ENCODE results near the gene SLC25A13. TPM values are rescaled to one million over a fixed set of nuclear protein-coding genes. Genes with fewer than 3 reads are reported as not detected.
"Not testable (repeated sequence)": the region's sequence is repeated elsewhere in the genome, so short reads cannot be mapped to it uniquely, and the experiment has no call there.

SLC25A13 gene, protein sequence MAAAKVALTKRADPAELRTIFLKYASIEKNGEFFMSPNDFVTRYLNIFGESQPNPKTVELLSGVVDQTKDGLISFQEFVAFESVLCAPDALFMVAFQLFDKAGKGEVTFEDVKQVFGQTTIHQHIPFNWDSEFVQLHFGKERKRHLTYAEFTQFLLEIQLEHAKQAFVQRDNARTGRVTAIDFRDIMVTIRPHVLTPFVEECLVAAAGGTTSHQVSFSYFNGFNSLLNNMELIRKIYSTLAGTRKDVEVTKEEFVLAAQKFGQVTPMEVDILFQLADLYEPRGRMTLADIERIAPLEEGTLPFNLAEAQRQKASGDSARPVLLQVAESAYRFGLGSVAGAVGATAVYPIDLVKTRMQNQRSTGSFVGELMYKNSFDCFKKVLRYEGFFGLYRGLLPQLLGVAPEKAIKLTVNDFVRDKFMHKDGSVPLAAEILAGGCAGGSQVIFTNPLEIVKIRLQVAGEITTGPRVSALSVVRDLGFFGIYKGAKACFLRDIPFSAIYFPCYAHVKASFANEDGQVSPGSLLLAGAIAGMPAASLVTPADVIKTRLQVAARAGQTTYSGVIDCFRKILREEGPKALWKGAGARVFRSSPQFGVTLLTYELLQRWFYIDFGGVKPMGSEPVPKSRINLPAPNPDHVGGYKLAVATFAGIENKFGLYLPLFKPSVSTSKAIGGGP
- total RNA-seq: 21.9 TPM

DNA sequence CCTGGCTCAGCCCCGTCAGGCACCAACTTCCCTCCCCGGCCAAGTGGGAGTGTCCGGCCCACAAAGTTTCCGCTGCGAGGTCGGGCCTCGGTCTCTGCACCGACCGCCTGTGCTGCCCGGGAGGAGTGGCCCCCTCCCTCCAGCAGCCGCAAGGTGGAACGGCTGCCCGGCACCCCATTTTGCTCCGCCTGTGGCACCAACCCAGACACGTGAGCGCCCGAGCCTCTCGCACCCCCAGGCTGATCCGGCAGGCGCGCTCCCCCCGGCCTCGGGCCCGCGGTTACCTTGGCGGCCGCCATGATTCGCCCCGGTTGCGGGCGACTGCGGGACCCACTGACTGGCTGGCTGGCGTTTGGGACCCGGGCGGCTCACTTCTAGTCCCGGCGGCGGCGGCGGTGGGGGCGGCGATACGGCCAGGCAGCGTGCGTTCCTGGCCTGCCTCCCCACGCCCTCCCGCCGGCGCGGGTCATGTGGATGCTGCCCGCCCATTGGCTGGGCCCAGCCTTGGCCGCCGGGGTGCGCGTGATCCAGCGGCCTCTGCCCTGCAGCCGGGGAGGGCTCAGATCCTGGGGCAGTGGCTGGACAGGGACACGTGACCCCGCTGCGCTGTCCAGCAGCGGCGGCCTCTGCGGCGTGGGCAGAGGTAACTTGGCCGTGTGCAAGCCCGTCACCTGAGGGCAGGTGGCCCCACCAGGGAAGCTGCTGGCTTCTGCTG is at the start of gene SLC25A13:
SLC25A13 (minus strand) TSS at position 441 of the 715 bp plus-strand sequence; CDS start at position 299, 142 bp downstream.
- peak within 1 kb of the TSS; percentile 89 to 95 (median 94) for H3K9ac ChIP-seq (ENCODE audit: low read depth in 1 of 3, low read length in 3 of 3)
- no peaks in the 10 kb centered on the region for H3K36me3 ChIP-seq (ENCODE audit: control insufficient read depth in 3 of 3, insufficient read depth in 3 of 3, low read length in 3 of 3)
- no peaks in the 10 kb centered on the region for H3K27me3 ChIP-seq (ENCODE audit: control insufficient read depth in 3 of 3, insufficient read depth in 3 of 3, low read length in 3 of 3)
- peaks cover 17 to 27% (median 20%) of the 10 kb centered on the region in 3 donors for H3K4me1 ChIP-seq (ENCODE audit: control insufficient read depth in 3 of 3, insufficient read depth in 3 of 3, low read length in 3 of 3)
- peak within 1 kb of the TSS; percentile 84 to 88 (median 85) for H3K4me3 ChIP-seq (ENCODE audit: low read length in 3 of 3)
- no peaks in the 10 kb centered on the region for H3K9me3 ChIP-seq (ENCODE audit: control insufficient read depth in 3 of 3, low read length in 3 of 3)
- H3K27ac ChIP-seq (ENCODE audit: low read depth, low read length): peak within 1 kb of the TSS; percentile 97

DNA sequence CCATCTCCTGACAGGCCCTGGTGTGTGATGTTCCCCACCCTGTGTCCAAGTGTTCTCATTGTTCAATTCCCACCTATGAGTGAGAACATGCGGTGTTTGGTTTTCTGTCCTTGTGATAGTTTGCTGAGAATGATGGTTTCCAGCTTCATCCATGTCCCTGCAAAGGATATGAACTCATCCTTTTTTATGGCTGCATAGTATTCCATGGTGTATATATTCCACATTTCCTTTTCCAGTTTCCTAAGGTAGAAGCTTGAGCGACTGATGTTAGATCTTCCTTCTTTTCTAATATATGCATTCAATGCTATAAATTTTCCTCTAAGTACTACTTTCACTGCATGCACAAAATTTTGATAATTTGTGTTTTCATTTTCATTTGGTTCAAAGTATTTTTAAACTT is 44.0 kb upstream of the SLC25A13 start:
- not testable (repeated sequence) for H3K4me3 ChIP-seq (ENCODE audit: low read length in 3 of 3); H3K9ac ChIP-seq (ENCODE audit: low read depth in 1 of 3, low read length in 3 of 3); H3K36me3 ChIP-seq (ENCODE audit: control insufficient read depth in 3 of 3, insufficient read depth in 3 of 3, low read length in 3 of 3); H3K27ac ChIP-seq (ENCODE audit: low read depth, low read length); H3K9me3 ChIP-seq (ENCODE audit: control insufficient read depth in 3 of 3, low read length in 3 of 3); H3K27me3 ChIP-seq (ENCODE audit: control insufficient read depth in 3 of 3, insufficient read depth in 3 of 3, low read length in 3 of 3); H3K4me1 ChIP-seq (ENCODE audit: control insufficient read depth in 3 of 3, insufficient read depth in 3 of 3, low read length in 3 of 3)

DNA sequence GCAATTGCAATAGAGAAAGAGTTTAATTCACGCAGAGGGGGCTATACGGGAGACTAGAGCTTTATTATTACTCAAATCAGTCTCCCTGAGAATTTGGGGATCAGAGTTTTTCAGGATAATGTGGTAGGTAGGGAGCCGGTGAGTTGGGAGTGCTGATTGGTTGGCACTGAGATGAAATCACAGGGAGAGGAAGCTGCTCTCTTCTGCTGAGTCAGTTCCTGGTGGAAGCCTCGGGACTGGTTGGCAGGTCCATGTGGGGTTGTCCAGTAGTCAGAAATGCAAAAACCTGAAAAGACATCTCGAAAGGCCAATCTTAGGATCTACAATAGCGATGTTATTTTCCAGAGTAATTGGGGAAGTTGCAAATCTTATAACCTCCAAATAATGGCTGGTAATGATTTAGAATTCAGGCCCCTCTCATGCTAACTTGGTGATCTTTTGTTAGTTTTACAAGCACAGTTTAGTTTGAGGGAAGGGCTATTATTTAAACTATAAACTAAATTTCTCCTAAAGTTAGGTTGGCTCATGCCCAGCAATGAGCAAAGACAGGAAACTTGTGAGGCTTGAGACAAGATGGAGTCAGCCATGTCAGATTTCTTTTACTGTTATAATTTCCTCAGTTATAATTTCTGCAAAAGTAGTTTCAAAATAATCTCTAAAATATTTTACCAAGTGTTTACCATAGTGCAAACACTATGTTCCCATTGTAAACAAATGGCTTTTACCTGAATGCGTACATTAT is 39.4 kb upstream of the SLC25A13 start:
- H3K9ac ChIP-seq (ENCODE audit: low read depth in 1 of 3, low read length in 3 of 3): no peak overlapping the region
- no peaks in the 10 kb centered on the region for H3K9me3 ChIP-seq (ENCODE audit: control insufficient read depth in 3 of 3, low read length in 3 of 3)
- no peaks in the 10 kb centered on the region for H3K4me1 ChIP-seq (ENCODE audit: control insufficient read depth in 3 of 3, insufficient read depth in 3 of 3, low read length in 3 of 3)
- no peaks in the 10 kb centered on the region for H3K27me3 ChIP-seq (ENCODE audit: control insufficient read depth in 3 of 3, insufficient read depth in 3 of 3, low read length in 3 of 3)
- H3K27ac ChIP-seq (ENCODE audit: low read depth, low read length): no peak overlapping the region
- no peak overlapping the region for H3K4me3 ChIP-seq (ENCODE audit: low read length in 3 of 3)
- no peaks in the 10 kb centered on the region for H3K36me3 ChIP-seq (ENCODE audit: control insufficient read depth in 3 of 3, insufficient read depth in 3 of 3, low read length in 3 of 3)

DNA sequence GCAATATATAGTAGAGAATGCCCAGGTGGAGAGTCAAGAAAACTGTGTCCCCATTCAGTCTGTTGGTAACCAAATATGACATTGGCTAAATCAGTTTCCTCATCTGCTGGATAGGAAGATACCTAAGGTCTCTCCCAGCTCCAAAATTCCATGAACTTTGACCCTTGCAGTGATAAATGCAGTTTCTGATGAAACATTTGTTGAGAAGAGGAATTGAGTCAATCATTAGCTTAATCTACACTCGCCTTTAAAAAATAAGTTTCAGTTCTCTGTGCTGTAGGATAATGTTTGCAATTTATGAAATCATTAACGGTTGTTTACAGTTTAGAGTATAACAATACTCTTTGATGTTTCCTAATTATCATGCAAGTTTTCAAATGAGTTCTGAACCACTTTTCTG is 38.0 kb upstream of the SLC25A13 start:
- Histone ChIP-seq H3K27ac (ENCODE audit: low read depth, low read length) (no peak overlapping the region), H3K9ac (ENCODE audit: low read depth in 1 of 3, low read length in 3 of 3) (no peak overlapping the region), H3K4me3 (ENCODE audit: low read length in 3 of 3) (no peak overlapping the region), H3K9me3 (ENCODE audit: control insufficient read depth in 3 of 3, low read length in 3 of 3) (no peaks in the 10 kb centered on the region), H3K27me3 (ENCODE audit: control insufficient read depth in 3 of 3, insufficient read depth in 3 of 3, low read length in 3 of 3) (no peaks in the 10 kb centered on the region), H3K4me1 (ENCODE audit: control insufficient read depth in 3 of 3, insufficient read depth in 3 of 3, low read length in 3 of 3) (no peaks in the 10 kb centered on the region), H3K36me3 (ENCODE audit: control insufficient read depth in 3 of 3, insufficient read depth in 3 of 3, low read length in 3 of 3) (no peaks in the 10 kb centered on the region)

DNA sequence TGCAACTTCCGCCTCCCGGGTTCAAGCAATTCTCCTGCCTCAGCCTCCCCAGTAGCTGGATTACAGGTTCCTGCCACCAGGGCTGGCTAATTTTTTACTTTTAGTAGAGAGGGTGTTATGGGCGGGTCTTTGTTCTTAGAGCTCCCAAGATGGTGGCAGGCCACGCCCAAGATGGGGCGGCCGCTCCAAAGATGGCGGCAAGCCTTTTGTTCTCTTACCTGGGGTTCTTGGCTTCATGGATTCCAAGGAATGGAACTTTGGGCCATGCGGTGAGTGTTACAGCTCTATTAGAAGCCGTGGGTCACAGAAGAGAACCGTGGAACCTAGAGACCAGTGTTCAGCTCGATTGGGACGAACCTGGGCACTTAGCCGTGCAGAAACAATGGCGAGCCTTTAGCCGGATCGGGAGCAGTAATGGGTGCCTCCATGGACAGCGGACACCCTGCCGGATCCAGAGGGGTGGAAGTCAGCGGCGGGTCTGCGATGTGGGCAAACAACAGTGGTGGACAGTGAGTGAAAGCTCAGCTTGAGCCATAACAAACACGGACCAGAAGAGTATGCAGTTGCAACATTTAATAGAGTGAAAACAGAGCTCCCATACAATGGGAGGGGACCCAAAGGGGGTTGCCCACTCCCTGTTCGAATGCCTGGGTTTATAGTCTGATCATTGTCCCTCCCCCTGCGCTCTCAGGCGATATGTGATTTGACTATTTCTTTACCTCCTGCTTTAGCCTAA is 36.5 kb upstream of the SLC25A13 start:
- not testable (repeated sequence) for H3K27ac ChIP-seq (ENCODE audit: low read depth, low read length); H3K27me3 ChIP-seq (ENCODE audit: control insufficient read depth in 3 of 3, insufficient read depth in 3 of 3, low read length in 3 of 3); H3K4me3 ChIP-seq (ENCODE audit: low read length in 3 of 3); H3K9ac ChIP-seq (ENCODE audit: low read depth in 1 of 3, low read length in 3 of 3); H3K36me3 ChIP-seq (ENCODE audit: control insufficient read depth in 3 of 3, insufficient read depth in 3 of 3, low read length in 3 of 3); H3K4me1 ChIP-seq (ENCODE audit: control insufficient read depth in 3 of 3, insufficient read depth in 3 of 3, low read length in 3 of 3); H3K9me3 ChIP-seq (ENCODE audit: control insufficient read depth in 3 of 3, low read length in 3 of 3)

DNA sequence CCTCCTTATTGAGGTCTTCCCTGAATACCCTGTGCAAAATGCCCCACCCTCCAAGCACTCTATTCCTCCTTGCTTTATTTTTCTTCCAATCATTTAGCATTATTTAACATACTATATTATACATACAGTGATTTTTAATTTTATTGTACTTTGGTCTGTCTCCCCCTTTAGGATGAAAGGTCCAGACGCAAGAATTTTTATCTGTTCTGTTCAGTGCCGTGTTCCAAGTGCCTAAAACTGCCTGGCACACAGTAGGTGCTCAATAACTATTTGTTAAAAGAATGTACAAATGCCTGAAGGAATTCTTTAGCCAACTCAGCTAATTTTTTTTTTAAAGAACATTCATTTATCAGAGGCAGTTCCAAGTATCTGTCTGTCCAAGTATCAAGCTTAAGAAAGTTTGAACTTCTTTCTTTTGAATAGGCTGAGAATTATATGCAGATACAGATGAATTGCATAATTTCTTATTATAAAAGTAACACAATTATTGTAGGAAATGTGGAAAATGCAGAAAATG is 34.1 kb upstream of the SLC25A13 start:
- H3K36me3 ChIP-seq (ENCODE audit: control insufficient read depth in 3 of 3, insufficient read depth in 3 of 3, low read length in 3 of 3): no peaks in the 10 kb centered on the region
- no peaks in the 10 kb centered on the region for H3K27me3 ChIP-seq (ENCODE audit: control insufficient read depth in 3 of 3, insufficient read depth in 3 of 3, low read length in 3 of 3)
- no peaks in the 10 kb centered on the region for H3K4me1 ChIP-seq (ENCODE audit: control insufficient read depth in 3 of 3, insufficient read depth in 3 of 3, low read length in 3 of 3)
- H3K9ac ChIP-seq (ENCODE audit: low read depth in 1 of 3, low read length in 3 of 3): no peak overlapping the region
- no peak overlapping the region for H3K4me3 ChIP-seq (ENCODE audit: low read length in 3 of 3)
- H3K9me3 ChIP-seq (ENCODE audit: control insufficient read depth in 3 of 3, low read length in 3 of 3): no peaks in the 10 kb centered on the region
- no peak overlapping the region for H3K27ac ChIP-seq (ENCODE audit: low read depth, low read length)

DNA sequence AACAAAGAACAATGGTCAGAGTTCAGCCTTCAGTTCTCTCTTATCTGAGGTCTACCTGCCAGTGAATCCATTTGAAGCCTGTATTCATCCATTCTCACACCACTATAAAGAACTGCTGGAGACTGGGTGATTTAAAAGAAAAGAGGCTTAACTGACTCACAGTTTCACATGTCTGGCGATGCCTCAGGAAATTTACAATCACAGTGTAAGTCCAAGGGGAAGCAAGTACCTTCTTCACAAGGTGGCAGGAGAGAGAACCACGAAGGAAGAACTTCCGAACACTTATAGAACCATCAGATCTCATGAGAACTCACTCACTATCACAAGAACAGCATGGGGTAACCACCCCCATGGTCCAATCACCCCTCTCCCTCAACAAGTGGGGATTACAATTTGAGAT is 33.0 kb upstream of the SLC25A13 start:
- Histone ChIP-seq H3K36me3 (ENCODE audit: control insufficient read depth in 3 of 3, insufficient read depth in 3 of 3, low read length in 3 of 3) (no peaks in the 10 kb centered on the region), H3K9ac (ENCODE audit: low read depth in 1 of 3, low read length in 3 of 3) (no peak overlapping the region), H3K4me1 (ENCODE audit: control insufficient read depth in 3 of 3, insufficient read depth in 3 of 3, low read length in 3 of 3) (no peaks in the 10 kb centered on the region), H3K9me3 (ENCODE audit: control insufficient read depth in 3 of 3, low read length in 3 of 3) (no peaks in the 10 kb centered on the region), H3K27me3 (ENCODE audit: control insufficient read depth in 3 of 3, insufficient read depth in 3 of 3, low read length in 3 of 3) (no peaks in the 10 kb centered on the region), H3K27ac (ENCODE audit: low read depth, low read length) (no peak overlapping the region), H3K4me3 (ENCODE audit: low read length in 3 of 3) (no peak overlapping the region)

DNA sequence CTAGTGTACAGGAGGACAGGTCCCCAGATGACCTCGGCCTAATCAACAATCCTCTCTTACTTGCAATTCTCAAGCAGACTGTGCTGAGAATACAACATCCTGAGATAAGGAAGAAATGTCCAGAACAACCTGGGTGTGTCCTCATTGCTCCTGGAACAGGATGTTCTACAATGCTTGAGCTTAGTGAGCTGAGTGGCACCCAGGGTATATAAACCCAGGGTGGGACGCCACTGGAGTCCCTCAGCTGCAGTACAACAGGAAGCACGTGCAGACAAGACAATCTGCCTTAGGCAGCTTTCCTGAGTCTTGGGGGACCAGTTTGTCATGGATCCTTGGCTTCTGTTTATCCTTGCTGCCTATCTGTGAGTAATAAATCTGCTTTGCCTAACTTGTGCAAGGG is 27.7 kb upstream of the SLC25A13 start:
- H3K9ac ChIP-seq (ENCODE audit: low read depth in 1 of 3, low read length in 3 of 3): no peak overlapping the region
- no peaks in the 10 kb centered on the region for H3K36me3 ChIP-seq (ENCODE audit: control insufficient read depth in 3 of 3, insufficient read depth in 3 of 3, low read length in 3 of 3)
- no peaks in the 10 kb centered on the region for H3K9me3 ChIP-seq (ENCODE audit: control insufficient read depth in 3 of 3, low read length in 3 of 3)
- H3K27ac ChIP-seq (ENCODE audit: low read depth, low read length): no peak overlapping the region
- no peaks in the 10 kb centered on the region for H3K27me3 ChIP-seq (ENCODE audit: control insufficient read depth in 3 of 3, insufficient read depth in 3 of 3, low read length in 3 of 3)
- H3K4me3 ChIP-seq (ENCODE audit: low read length in 3 of 3): no peak overlapping the region
- H3K4me1 ChIP-seq (ENCODE audit: control insufficient read depth in 3 of 3, insufficient read depth in 3 of 3, low read length in 3 of 3): no peaks in the 10 kb centered on the region

DNA sequence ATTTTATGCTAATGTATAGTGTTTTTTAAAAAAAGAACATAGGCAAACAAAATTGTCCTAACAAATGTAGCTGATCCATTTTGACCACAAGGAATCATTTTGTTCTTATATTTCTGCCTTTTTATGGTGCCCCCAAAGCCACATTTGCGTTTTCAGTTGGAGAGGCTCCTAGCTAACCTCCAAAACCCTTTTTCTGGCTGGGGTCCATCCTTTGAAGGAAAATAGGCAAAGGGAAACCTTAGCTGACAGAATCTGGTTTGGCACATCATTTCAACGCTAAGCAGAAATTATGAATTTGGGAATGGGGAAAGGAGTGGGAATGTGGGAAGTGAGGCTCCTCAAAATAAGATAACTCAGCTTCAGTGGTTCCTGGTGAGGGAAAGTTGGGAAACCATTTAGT is 25.6 kb upstream of the SLC25A13 start:
- H3K4me3 ChIP-seq (ENCODE audit: low read length in 3 of 3): no peak overlapping the region
- H3K9me3 ChIP-seq (ENCODE audit: control insufficient read depth in 3 of 3, low read length in 3 of 3): no peaks in the 10 kb centered on the region
- no peaks in the 10 kb centered on the region for H3K4me1 ChIP-seq (ENCODE audit: control insufficient read depth in 3 of 3, insufficient read depth in 3 of 3, low read length in 3 of 3)
- no peak overlapping the region for H3K9ac ChIP-seq (ENCODE audit: low read depth in 1 of 3, low read length in 3 of 3)
- no peaks in the 10 kb centered on the region for H3K27me3 ChIP-seq (ENCODE audit: control insufficient read depth in 3 of 3, insufficient read depth in 3 of 3, low read length in 3 of 3)
- H3K27ac ChIP-seq (ENCODE audit: low read depth, low read length): no peak overlapping the region
- H3K36me3 ChIP-seq (ENCODE audit: control insufficient read depth in 3 of 3, insufficient read depth in 3 of 3, low read length in 3 of 3): no peaks in the 10 kb centered on the region

Measured in skeletal muscle tissue (tissue), 4 donors.